HG02981 (cell line): ENCODE results near the gene ATG5.

Experiments
- ATAC-seq: cut with Tn5 transposase; IDR thresholded peaks from one replicate; pipeline ENCODE4 v1.9.1; 2021; ENCODE audit warnings: mild to moderate bottlenecking, moderate library complexity; ENCODE audit not compliant: unreplicated experiment

The ATG5 gene

GRCh38 chr6:106134906-106135634 lies 190.5 kb downstream of the ATG5 start:
- no peak for ATAC-seq
